ENCODE data around the gene HSPB1. TPM values are rescaled to one million over a fixed set of nuclear protein-coding genes. Genes with fewer than 3 reads are reported as not detected.

Gene HSPB1
- total and polyA plus RNA-seq, 2 donors (not counting 1 experiment from before 2014, with no cell fraction given), result 34.0 to 343 TPM

DNA sequence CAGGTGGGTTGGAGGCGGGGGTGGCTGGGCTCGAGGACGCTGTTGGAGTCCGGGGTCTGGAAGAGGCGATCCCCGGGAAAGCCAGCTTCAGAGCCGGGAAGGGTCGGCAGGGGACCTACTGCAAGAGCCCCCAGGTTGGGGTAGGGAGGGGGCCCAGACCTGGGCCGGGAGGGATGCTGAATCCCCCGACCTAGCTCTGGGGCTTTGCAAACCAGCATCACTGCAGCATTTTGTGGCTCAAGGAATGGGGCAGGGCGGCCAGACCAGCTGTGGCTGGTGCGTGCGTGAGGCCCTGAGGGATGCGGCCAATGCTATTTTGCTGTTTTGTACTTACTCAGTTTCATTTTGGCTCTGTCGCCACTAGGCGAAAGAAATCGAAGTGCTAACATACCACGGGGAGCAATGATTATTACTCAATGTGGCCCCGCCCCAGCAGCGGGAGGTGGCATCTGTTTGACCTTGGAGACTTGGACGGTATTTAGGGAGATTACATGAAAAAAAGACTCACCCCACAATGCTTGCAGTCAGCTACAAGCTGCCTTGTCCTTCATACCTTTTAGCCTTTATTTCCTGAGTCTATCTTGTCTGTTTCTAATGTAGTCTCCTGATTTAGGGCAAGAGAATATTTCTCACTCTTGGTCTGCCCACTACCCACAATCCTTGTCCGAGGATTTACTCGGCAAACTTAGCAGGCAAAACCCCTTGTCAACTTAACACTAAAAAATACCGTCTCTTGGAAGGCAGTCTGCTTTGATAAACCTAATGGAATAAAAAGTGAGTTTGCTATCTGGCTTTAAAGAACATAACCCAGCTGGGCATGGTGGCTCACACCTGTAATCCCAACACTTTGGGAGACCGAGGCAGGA is 16.2 kb downstream of the HSPB1 start:
- CTCF ChIA-PET, result interaction anchor here (0.9 to 5.0 kb wide), 11 partner anchors 12 to 142 kb away, joined by 3 to 25 read pairs (median 5); partner anchors contain the start of gene YWHAG
- DNase-seq, result peak; percentile 80
- POLR2A ChIA-PET, result interaction anchor here (1.0 to 1.7 kb wide), 3 partner anchors 16 to 40 kb away, joined by 3 to 13 read pairs (median 5); partner anchors contain the start of gene YWHAG
- no peak for TF ChIP-seq EZH2 (IDR thresholded peaks at IDR 0.05; ENCODE audit: borderline replicate concordance, insufficient read depth, low read depth, low read length, poor library complexity, severe bottlenecking)
- TF ChIP-seq, protein P1, sequence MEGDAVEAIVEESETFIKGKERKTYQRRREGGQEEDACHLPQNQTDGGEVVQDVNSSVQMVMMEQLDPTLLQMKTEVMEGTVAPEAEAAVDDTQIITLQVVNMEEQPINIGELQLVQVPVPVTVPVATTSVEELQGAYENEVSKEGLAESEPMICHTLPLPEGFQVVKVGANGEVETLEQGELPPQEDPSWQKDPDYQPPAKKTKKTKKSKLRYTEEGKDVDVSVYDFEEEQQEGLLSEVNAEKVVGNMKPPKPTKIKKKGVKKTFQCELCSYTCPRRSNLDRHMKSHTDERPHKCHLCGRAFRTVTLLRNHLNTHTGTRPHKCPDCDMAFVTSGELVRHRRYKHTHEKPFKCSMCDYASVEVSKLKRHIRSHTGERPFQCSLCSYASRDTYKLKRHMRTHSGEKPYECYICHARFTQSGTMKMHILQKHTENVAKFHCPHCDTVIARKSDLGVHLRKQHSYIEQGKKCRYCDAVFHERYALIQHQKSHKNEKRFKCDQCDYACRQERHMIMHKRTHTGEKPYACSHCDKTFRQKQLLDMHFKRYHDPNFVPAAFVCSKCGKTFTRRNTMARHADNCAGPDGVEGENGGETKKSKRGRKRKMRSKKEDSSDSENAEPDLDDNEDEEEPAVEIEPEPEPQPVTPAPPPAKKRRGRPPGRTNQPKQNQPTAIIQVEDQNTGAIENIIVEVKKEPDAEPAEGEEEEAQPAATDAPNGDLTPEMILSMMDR (IDR thresholded peaks at IDR 0.05), result no peak
- H3K4me1 Mint-ChIP-seq, result peaks cover 23% of the 10 kb centered on the region
- ATAC-seq (ENCODE audit: low read depth), result peak; percentile 28
- H3K4me2 ChIP-seq (replicated peaks; ENCODE audit: low read depth, low read length, poor library complexity, severe bottlenecking), result peak overlapping the region; percentile 88
- H4K20me1 ChIP-seq (ENCODE audit: control insufficient read depth, insufficient read depth, low read length, poor library complexity, severe bottlenecking), result peaks cover 8% of the 10 kb centered on the region
- peak overlapping the region; percentile 93 for H3K27ac Mint-ChIP-seq
- no peaks in the 10 kb centered on the region for H3K36me3 ChIP-seq (replicated peaks in 1 of 2; ENCODE audit: control extremely low read depth in 1 of 2, control insufficient read depth in 1 of 2, extremely low read depth in 1 of 2, insufficient read depth in 2 of 2, low read length in 1 of 2)
- peak overlapping the region; percentile 91 for H3K4me3 Mint-ChIP-seq
- H3K4me3 ChIP-seq (ENCODE audit: control extremely low read depth in 1 of 5, extremely low read depth in 1 of 5, insufficient read depth in 1 of 5, low read depth in 2 of 5, low read length in 4 of 5), result peak overlapping the region; percentile 68 to 99 (median 85)
- peak overlapping the region; percentile 69 to 75 for H3K27ac ChIP-seq (ENCODE audit: low read length in 2 of 2)
- peak overlapping the region; percentile 86 for H3K9ac ChIP-seq (ENCODE audit: low read length)
- no peaks in the 10 kb centered on the region for H3K9me3 Mint-ChIP-seq (ENCODE audit: insufficient read depth)
- H3K9me3 ChIP-seq (ENCODE audit: control extremely low read depth in 1 of 3, control insufficient read depth in 2 of 3, insufficient read depth in 1 of 3, low read length in 2 of 3), result no peaks in the 10 kb centered on the region
- peaks cover 6 to 25% of the 10 kb centered on the region in 2 donors for H3K4me1 ChIP-seq (ENCODE audit: control insufficient read depth in 2 of 2, insufficient read depth in 2 of 2, low read length in 2 of 2)
- intact Hi-C loops (cut with micrococcal nuclease), result loop anchor here (1.0 to 10.0 kb wide), 6 partner anchors 16 to 1244 kb away; partner anchors contain the start of genes HSPB1 and RCC1L
- H3K79me2 ChIP-seq (ENCODE audit: control insufficient read depth, insufficient read depth, low read length), result peaks cover 10% of the 10 kb centered on the region
- H3K27me3 ChIP-seq (replicated peaks in 1 of 4; ENCODE audit: control extremely low read depth in 1 of 4, control insufficient read depth in 3 of 4, insufficient read depth in 4 of 4, low read length in 3 of 4), result no peaks in the 10 kb centered on the region
- H3K27me3 Mint-ChIP-seq, result no peaks in the 10 kb centered on the region
- 4% methylated on average over 19 of the region's 25 CpGs for WGBS (ENCODE audit: insufficient coverage)
- peak overlapping the region; percentile 98 for H2AFZ ChIP-seq (ENCODE audit: insufficient read depth, low read depth, low read length, poor library complexity, severe bottlenecking)

GRCh38 chr7:76325092-76325491 is 22.6 kb downstream of the HSPB1 start:
- no peak overlapping the region for H3K4me3 Mint-ChIP-seq
- ChIA-PET POLR2A (no interaction called here), CTCF (no interaction called here)
- TF ChIP-seq, protein P1 (IDR thresholded peaks at IDR 0.05), result no peak
- TF ChIP-seq EZH2 (IDR thresholded peaks at IDR 0.05; ENCODE audit: borderline replicate concordance, insufficient read depth, low read depth, low read length, poor library complexity, severe bottlenecking), result no peak
- peaks cover 20% of the 10 kb centered on the region for H3K4me1 Mint-ChIP-seq
- intact Hi-C loops (cut with micrococcal nuclease), result no loop called here
- ATAC-seq (ENCODE audit: low read depth) (no peak), DNase-seq (no peak)
- H3K27me3 Mint-ChIP-seq, result no peaks in the 10 kb centered on the region
- Histone ChIP-seq H3K4me1 (ENCODE audit: control insufficient read depth in 2 of 2, insufficient read depth in 2 of 2, low read length in 2 of 2) (peaks cover 5% of the 10 kb centered on the region in 2 donors), H3K9me3 (ENCODE audit: control extremely low read depth in 1 of 3, control insufficient read depth in 2 of 3, insufficient read depth in 1 of 3, low read length in 2 of 3) (no peaks in the 10 kb centered on the region), H2AFZ (ENCODE audit: insufficient read depth, low read depth, low read length, poor library complexity, severe bottlenecking) (no peak overlapping the region), H3K27ac (ENCODE audit: low read length in 2 of 2) (no peak overlapping the region), H3K9ac (ENCODE audit: low read length) (no peak overlapping the region), H3K4me3 (ENCODE audit: control extremely low read depth in 1 of 5, extremely low read depth in 1 of 5, insufficient read depth in 1 of 5, low read depth in 2 of 5, low read length in 4 of 5) (no peak overlapping the region), H3K79me2 (ENCODE audit: control insufficient read depth, insufficient read depth, low read length) (peaks cover 24% of the 10 kb centered on the region), H4K20me1 (ENCODE audit: control insufficient read depth, insufficient read depth, low read length, poor library complexity, severe bottlenecking) (peaks cover 22% of the 10 kb centered on the region), H3K4me2 (replicated peaks; ENCODE audit: low read depth, low read length, poor library complexity, severe bottlenecking) (no peak overlapping the region), H3K36me3 (replicated peaks in 1 of 2; ENCODE audit: control extremely low read depth in 1 of 2, control insufficient read depth in 1 of 2, extremely low read depth in 1 of 2, insufficient read depth in 2 of 2, low read length in 1 of 2) (peaks cover 0 to 33% of the 10 kb centered on the region in 2 experiments), H3K27me3 (replicated peaks in 1 of 4; ENCODE audit: control extremely low read depth in 1 of 4, control insufficient read depth in 3 of 4, insufficient read depth in 4 of 4, low read length in 3 of 4) (no peaks in the 10 kb centered on the region)
- H3K9me3 Mint-ChIP-seq (ENCODE audit: insufficient read depth), result no peaks in the 10 kb centered on the region
- H3K27ac Mint-ChIP-seq, result no peak overlapping the region
- WGBS (ENCODE audit: insufficient coverage), result 98% methylated on average over 8 of the region's 11 CpGs
